GM21447 (cell line): Measurements from ENCODE around the gene ADCYAP1R1.

ENCODE experiments used
- ATAC-seq: cut with Tn5 transposase; IDR thresholded peaks from one replicate; pipeline ENCODE4 v1.9.1; 2021; ENCODE audit not compliant: unreplicated experiment

The ADCYAP1R1 gene

DNA sequence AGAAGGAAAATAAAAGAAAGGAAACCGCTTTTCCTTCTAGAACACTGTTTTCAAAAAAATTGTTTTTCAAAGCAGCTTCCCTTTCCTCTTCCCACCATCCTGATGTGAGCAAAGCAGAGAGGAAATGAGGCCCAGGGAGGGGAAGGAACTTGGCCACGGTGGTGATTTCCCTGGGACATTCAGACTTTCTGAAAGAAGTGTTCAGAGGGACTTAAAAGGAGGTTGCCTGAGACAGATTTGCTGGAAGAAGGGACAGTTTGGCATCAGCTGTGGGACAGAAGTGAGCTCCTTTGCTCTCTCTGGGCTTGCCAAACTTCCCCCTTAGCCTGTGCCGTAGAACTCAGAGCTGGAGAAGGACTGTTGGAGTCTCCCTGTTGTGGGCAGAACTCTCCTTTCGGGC, 30.3 kb downstream of the ADCYAP1R1 start:
- ATAC-seq, result no peak

GRCh38 chr7:31083210-31083786, 31.2 kb downstream of the ADCYAP1R1 start:
- no peak for ATAC-seq

DNA sequence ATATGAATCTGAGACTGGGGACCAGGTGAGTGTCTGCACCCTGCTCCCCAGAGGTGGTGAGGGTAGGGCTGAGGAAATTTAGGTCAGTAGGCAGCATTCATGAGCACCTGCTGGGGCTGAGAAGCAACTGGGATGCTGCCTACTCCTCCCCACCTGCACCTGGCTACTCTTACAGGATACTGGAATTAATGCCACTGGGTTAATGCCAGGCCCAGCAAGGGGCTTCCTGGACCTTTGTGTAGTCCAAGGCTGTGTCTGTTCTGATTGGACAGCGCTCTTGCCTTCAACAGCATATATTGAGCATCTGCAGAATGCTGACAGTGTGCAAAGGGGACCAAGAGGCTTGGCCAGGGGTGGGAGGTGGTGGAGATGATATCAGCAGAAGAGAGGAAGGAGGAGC, 32.1 kb downstream of the ADCYAP1R1 start:
- no peak for ATAC-seq

- ATAC-seq, result no peak
Measured at GRCh38 chr7:31087351-31087750, 35.2 kb downstream of the ADCYAP1R1 start.

GRCh38 chr7:31091924-31092434, 39.9 kb downstream of the ADCYAP1R1 start:
- no peak for ATAC-seq

DNA sequence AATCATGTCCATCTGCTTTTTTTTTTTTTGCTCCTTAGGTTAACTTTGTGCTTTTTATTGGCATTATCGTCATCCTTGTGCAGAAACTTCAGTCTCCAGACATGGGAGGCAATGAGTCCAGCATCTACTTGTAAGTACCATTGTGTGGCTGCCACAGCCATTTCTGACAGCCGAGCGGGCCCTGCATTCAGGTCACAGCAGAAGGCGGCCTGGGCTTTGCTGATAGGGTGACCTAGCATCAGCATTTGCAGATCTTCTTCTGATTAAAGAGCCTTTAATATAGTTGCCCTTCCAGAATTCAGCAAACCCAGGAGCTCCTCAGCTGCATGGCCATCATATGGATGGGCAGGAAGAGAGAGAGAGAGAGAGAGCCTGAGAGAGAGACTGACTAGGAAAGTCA, 40.5 kb downstream of the ADCYAP1R1 start:
- no peak for ATAC-seq

DNA sequence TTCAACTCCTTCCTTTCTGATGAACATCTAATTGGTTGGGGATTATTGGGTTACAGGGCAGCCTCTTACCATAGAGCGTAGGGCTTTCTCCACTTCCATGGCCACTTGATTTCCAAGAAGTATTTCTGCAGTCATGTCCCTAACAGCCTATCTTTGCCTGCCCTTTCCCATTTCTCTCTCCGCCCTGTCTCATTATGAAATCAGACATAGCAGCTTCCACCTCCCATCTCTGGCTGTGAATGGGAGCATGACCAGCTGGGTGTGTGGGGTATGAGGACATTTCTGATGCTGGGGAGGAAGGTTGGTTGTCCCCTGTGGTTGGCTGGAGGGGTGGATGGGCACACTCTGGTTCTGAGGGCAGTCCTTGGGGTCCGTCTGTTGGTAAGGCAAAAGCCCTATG, 41.2 kb downstream of the ADCYAP1R1 start:
- no peak for ATAC-seq

- no peak for ATAC-seq
Measured at GRCh38 chr7:31094271-31094670, 42.2 kb downstream of the ADCYAP1R1 start.

- no peak for ATAC-seq
Measured at GRCh38 chr7:31095286-31096197, 43.4 kb downstream of the ADCYAP1R1 start.

GRCh38 chr7:31096198-31096876, 44.2 kb downstream of the ADCYAP1R1 start:
- ATAC-seq, result no peak

GRCh38 chr7:31096877-31097258, 44.8 kb downstream of the ADCYAP1R1 start:
- ATAC-seq, result no peak

DNA sequence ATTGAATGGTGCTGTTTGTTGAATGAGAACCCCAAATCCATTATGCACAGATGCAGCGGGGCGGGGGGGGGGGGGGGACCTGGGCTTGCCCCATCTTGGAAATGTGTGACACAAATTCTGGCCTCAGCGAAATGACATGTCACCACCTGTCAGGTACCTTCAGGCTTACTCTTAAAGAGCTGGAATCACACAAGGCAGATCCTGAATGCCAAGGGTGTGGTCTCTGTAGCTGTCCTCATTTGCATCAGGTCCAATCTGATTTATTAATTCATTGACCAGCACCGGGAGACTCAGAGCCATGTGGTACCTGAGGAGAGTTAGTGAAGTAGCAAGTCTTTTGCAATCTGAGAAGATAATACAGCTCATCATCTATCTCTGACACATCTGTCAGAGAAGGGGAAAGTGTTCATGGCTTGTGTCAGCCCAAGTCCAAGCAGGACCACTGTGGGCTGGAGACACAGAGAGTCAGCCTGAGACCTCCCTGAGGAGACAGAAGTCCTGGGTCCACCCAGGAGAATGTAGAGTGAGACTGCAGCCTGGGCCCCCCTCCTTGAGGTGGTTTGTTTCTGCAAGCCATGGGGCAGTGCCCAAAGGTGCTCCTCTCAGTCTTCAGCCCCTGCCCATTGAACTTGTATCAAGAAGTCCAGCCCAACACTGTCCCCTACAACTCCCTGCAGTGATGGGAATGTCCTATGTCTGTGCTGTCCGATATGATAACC, 46.7 kb downstream of the ADCYAP1R1 start:
- ATAC-seq, result no peak

DNA sequence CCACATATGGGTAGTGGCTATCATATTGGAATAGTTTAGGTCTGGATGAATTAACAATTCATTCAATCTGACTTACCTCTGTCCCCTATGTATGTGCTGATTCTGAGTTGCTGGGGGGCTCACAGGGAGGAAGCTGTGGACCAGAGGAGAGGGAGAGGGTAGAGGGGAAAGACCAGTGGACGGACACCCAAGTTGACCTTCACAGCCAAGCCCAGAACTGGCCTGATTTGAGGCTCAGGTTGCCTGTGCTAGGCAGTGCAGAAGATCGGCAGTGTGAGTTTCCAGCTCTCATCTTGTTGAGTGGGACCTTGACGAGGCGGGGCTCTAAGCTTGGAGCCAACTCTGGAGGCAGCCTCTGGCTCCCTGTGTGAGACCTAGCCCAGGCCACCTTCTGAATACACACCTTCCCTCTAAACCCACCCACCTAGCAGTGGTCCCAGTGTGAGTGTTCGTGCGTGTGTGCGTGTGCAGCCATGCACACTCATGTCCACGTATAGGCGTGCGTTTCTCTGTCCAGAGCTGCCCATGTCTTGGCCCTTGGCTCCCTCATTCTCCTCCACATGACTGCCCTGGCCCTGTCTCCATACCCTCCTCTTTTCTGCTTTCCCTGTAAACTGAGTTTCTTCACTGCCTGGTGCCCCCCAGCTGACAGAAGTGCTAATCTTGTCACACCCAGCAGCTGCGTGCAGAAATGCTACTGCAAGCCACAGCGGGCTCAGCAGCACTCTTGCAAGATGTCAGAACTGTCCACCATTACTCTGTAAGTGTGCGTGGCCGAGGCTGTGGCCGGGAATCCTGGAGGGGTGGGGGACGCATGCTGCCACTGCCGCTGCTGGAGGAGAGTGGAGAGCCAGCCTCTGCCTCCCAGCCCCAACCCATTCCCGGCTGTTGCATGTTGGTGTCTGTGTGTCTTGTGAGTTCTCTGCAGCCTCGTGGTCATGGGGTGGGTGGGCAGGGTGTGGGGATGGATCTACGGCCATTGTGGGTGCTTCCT, 47.6 kb downstream of the ADCYAP1R1 start:
- no peak for ATAC-seq

DNA sequence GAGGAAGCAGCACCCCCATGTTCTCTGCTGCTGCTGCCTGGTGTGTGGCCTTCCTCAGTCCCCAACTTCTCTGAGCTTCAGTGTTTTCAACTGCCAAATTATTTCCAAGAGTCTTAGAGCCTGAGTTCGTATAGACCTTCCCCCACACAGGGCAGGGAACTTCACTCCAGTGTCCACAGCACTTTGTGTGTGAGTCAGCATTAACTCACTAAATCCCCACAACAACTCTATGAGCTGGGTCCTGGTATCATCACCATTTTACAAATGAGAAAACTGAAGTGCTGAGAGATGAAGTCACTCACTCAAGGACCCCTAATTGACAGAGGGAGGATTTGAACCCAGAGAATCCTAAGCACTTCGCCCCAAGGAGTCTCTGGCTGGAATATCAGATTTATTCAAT, 48.3 kb downstream of the ADCYAP1R1 start:
- no peak for ATAC-seq

GRCh38 chr7:31100871-31101270, 48.8 kb downstream of the ADCYAP1R1 start:
- no peak for ATAC-seq

- ATAC-seq, result no peak
Measured at GRCh38 chr7:31101544-31101943, 49.4 kb downstream of the ADCYAP1R1 start.

GRCh38 chr7:31102151-31102972, 50.3 kb downstream of the ADCYAP1R1 start:
- ATAC-seq, result no peak

GRCh38 chr7:31102973-31103850, 51.1 kb downstream of the ADCYAP1R1 start:
- ATAC-seq, result no peak
